GM12865 (cell line): ENCODE measurements around the gene EP300.
A peak's percentile ranks its signal among the peaks of the same experiment; 100 is the strongest.
"Not testable (repeated sequence)": the region's sequence is repeated elsewhere in the genome, so short reads cannot be mapped to it uniquely, and the experiment has no call there.

Experiments used
- DNase-seq: peaks from one replicate; pipeline ENCODE4 v3.0.0; 2010; ENCODE audit warnings: low read depth
- H3K4me3 ChIP-seq: 2 replicates; pipeline ENCODE4 v1.5.1; 2011; ENCODE audit warnings: mild to moderate bottlenecking, low read depth, low read length, control low read depth
- CTCF ChIP-seq: IDR thresholded peaks from 2 replicates; pipeline ENCODE4 v1.5.1; 2011; ENCODE audit warnings: low read length, control low read depth, low read depth, inconsistent platforms; ENCODE audit not compliant: insufficient read depth; ENCODE audit errors: missing control alignments

The EP300 gene

GRCh38 chr22:41106122-41106968 lies 14.0 kb downstream of the EP300 start:
- no peak for DNase-seq
- H3K4me3 ChIP-seq = no peak overlapping the region
- TF ChIP-seq CTCF = no peak

DNA sequence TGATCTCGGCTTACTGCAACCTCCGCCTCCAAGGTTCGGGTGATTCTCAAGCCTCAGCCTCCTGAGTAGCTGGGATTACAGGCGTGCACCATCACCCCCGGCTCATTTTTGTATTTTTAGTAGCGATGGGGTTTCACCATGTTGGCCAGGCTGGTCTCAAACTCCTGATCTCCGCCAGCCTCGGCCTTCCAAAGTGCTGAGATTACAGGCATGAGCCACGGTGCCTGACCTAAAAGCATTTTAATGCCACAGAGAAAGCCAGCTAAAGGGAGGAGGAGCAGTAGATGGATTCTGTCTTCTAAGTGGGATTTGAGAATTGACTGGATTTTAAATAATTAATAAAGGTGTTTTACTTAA lies 14.6 kb downstream of the EP300 start:
- DNase-seq, H3K4me3 ChIP-seq: not testable (repeated sequence)

DNA sequence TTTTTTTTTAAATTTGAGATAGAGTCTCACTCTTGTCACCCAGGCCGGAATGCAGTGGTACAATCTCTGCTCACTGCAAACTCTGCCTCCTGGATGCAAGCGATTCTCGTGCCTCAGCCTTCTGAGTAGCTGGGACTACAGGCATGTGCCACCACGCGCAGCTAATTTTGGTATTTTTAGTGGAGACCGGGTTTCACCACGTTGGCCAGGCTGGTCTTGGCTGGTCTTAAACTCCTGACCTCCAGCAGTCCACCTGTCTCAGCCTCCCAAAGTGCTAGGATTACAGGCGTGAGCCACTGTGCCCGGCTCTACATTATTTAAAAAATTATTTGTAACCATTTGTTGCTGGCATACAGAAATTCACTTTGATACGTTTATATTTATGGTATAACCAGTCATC lies 18.6 kb downstream of the EP300 start:
- no peak for DNase-seq
- TF ChIP-seq CTCF = no peak
- H3K4me3 ChIP-seq = no peak overlapping the region

GRCh38 chr22:41116342-41116741 lies 23.9 kb downstream of the EP300 start:
- no peak overlapping the region for H3K4me3 ChIP-seq
- no peak for TF ChIP-seq CTCF
- DNase-seq = no peak

GRCh38 chr22:41117127-41117965 lies 25.0 kb downstream of the EP300 start:
- DNase-seq = peak; percentile 52
- TF ChIP-seq CTCF = no peak

DNA sequence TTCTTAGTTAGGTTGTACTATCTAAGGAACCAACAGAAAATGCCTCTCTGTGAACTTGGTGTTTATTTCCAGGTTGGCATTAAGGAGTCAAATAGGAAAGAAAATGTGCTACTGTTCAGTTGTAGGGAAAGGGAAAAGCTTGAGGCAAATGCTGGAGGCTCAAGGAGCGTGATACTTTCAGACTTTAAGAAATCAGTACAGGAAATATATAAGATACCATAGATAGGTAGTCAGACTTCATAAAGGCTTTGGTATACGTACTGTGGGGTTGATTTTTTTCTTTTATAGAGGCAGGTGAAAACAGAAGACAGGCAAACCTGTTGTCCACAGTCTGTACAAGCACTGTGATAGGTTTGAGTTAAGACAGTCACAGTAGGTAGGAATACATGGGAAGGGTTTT lies 30.8 kb downstream of the EP300 start:
- no peak overlapping the region for H3K4me3 ChIP-seq
- no peak for TF ChIP-seq CTCF
- no peak for DNase-seq

More at GRCh38 chr22:41117127-41117965, 25.0 kb downstream of the EP300 start:
- H3K4me3 ChIP-seq = no peak overlapping the region

GRCh38 chr22:41124086-41124485 lies 31.7 kb downstream of the EP300 start:
- no peak for TF ChIP-seq CTCF
- H3K4me3 ChIP-seq = no peak overlapping the region
- DNase-seq = no peak
